Measurements from ENCODE around the gene ATPAF1.
A peak's percentile ranks its signal among the peaks of the same experiment; 100 is the strongest.

The ATPAF1 gene

GRCh38 chr1:46613661-46614603 is 54.2 kb downstream of the ATPAF1 start:
- TF ChIP-seq CTCF (IDR thresholded peaks at IDR 0.05; ENCODE audit: low read depth, low read length), result no peak
- DNase-seq (ENCODE audit: extremely low read depth, low read depth), result peak; percentile 54

GRCh38 chr1:46612937-46613660 is 55.1 kb downstream of the ATPAF1 start:
- no peak for TF ChIP-seq CTCF (IDR thresholded peaks at IDR 0.05; ENCODE audit: low read depth, low read length)
- DNase-seq (ENCODE audit: extremely low read depth, low read depth), result no peak

GRCh38 chr1:46611691-46612221 is 56.4 kb downstream of the ATPAF1 start:
- DNase-seq (ENCODE audit: extremely low read depth, low read depth), result no peak
- no peak for TF ChIP-seq CTCF (IDR thresholded peaks at IDR 0.05; ENCODE audit: low read depth, low read length)

- no peak for TF ChIP-seq CTCF (IDR thresholded peaks at IDR 0.05; ENCODE audit: low read depth, low read length)
- DNase-seq (ENCODE audit: extremely low read depth, low read depth), result no peak
Observed at GRCh38 chr1:46607345-46608130, 60.6 kb downstream of the ATPAF1 start.

- no peak for DNase-seq (ENCODE audit: extremely low read depth, low read depth)
- no peak for TF ChIP-seq CTCF (IDR thresholded peaks at IDR 0.05; ENCODE audit: low read depth, low read length)
Observed at GRCh38 chr1:46606255-46606965, 61.8 kb downstream of the ATPAF1 start.

GRCh38 chr1:46605232-46605631 is 62.9 kb downstream of the ATPAF1 start:
- DNase-seq (ENCODE audit: extremely low read depth, low read depth), result no peak
- TF ChIP-seq CTCF (IDR thresholded peaks at IDR 0.05; ENCODE audit: low read depth, low read length), result no peak

Data from AG09319 (cell line).